Cardiac muscle cell (in vitro differentiated cells and primary cell): ENCODE data around the gene GOLGA1. TPM values are rescaled to one million over a fixed set of nuclear protein-coding genes. Genes with fewer than 3 reads are reported as not detected.
A peak's percentile ranks its signal among the peaks of the same experiment; 100 is the strongest.

ENCODE experiments used
- DNase-seq, 2 donors: peaks; one replicate each; pipeline versions ENCODE4 v3.0.0 to v3.0.0-alpha.2; 2010 to 2017; ENCODE audit warnings: low read depth in 1 of 2, low spot score in 1 of 2
- H3K27ac ChIP-seq: fragments of 200-600 bp; sonication (generic); 2 replicates; pipeline ENCODE4 v1.5.1; 2016
- H3K27me3 ChIP-seq: fragments of 200-600 bp; sonication (generic); 2 replicates; pipeline ENCODE4 v1.6.0; 2016; ENCODE audit warnings: control low read depth
- H3K36me3 ChIP-seq: fragments of 200-600 bp; sonication (generic); 2 replicates; pipeline ENCODE4 v1.5.1; 2016; ENCODE audit warnings: control low read depth
- H3K4me1 ChIP-seq: fragments of 200-600 bp; sonication (generic); 2 replicates; pipeline ENCODE4 v1.8.1; 2017; ENCODE audit warnings: low read depth, mild to moderate bottlenecking, mixed run types
- H3K4me3 ChIP-seq: fragments of 200-600 bp; sonication (generic); 2 replicates; pipeline ENCODE4 v1.5.1; 2016; ENCODE audit warnings: mild to moderate bottlenecking
- H3K9me3 ChIP-seq: fragments of 200-600 bp; sonication (generic); 2 replicates; pipeline ENCODE4 v1.5.1; 2017; ENCODE audit warnings: low read depth, mild to moderate bottlenecking, control low read depth
- polyA plus RNA-seq: library from polyadenylated mRNA; unstranded; fragments of >200 nt; fragmentation: Nextera tagmentation; extraction: Ambion mirVana; gene quantifications from 2 replicates; pipeline ENCODE4 v1.2.1, GENCODE V29; 2016
- total RNA-seq: library from RNA; depleted of rRNA; stranded (reverse); fragments of >200 nt; gene quantifications from 2 replicates; pipeline ENCODE4 v1.2.3, GENCODE V29; 2016
- TF ChIP-seq, protein P1 (sequence below): IDR thresholded peaks from 2 replicates; pipeline ENCODE4 v1.5.1; 2012; ENCODE audit warnings: low read depth, mild to moderate bottlenecking, low read length

The GOLGA1 gene
- total and polyA plus RNA-seq, 2 experiments from 2014 or later: 15.0 to 21.1 TPM

DNA sequence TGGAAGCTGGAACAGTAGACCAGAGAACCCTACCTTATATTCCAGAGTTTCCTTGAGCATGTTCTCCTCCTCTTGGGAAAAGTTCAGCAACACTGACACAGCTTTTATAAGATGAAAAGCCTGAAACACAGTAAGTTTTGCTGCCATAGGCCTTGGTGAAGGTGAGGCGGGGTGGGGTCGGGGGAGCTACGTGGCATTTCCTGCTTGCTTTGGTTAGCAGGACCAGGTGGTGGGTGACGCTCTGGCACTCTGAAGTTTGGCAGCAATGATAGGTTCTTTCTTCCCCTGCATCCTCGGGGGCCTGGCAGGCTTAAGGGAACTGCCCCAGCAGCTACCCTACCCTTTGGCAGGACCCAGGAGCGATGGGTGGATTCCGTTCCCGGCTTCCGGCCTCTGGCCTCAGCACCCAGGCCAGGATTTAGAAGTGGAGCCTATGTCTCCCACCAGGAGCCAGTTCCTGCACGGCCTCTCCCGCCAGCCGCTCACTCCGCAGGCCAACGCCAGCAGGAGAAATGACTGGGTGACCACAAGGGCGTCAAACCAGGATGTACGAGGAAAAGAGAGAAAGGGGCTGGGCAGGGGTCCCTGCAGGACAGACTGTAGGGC lies 59.6 kb downstream of the GOLGA1 start:
- Histone ChIP-seq H3K27ac (no peak overlapping the region), H3K9me3 (no peaks in the 10 kb centered on the region), H3K27me3 (no peaks in the 10 kb centered on the region), H3K4me1 (no peaks in the 10 kb centered on the region), H3K36me3 (peaks cover 36% of the 10 kb centered on the region), H3K4me3 (no peak overlapping the region)
- TF ChIP-seq, protein P1, sequence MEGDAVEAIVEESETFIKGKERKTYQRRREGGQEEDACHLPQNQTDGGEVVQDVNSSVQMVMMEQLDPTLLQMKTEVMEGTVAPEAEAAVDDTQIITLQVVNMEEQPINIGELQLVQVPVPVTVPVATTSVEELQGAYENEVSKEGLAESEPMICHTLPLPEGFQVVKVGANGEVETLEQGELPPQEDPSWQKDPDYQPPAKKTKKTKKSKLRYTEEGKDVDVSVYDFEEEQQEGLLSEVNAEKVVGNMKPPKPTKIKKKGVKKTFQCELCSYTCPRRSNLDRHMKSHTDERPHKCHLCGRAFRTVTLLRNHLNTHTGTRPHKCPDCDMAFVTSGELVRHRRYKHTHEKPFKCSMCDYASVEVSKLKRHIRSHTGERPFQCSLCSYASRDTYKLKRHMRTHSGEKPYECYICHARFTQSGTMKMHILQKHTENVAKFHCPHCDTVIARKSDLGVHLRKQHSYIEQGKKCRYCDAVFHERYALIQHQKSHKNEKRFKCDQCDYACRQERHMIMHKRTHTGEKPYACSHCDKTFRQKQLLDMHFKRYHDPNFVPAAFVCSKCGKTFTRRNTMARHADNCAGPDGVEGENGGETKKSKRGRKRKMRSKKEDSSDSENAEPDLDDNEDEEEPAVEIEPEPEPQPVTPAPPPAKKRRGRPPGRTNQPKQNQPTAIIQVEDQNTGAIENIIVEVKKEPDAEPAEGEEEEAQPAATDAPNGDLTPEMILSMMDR: no peak
- DNase-seq: no peak

DNA sequence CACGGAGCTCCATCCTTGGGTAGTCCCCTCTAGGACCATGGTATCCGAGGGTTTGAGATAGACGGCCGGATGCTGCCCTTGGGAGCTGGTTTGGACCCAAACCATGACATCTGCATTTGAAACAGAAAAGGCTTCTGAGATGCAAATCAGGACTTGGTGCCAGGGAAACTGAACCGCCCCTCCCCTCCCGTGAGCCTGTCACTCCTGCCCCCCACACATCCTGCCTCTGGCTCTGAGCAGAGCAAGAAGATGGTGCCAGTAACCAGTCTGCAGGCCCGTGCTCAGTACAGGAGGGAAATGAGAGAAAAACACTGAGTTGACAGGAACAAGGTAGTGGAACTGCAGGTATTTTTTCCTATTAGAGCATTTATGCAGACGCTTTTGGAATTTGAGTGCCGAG lies 60.4 kb downstream of the GOLGA1 start:
- Histone ChIP-seq H3K4me1 (no peaks in the 10 kb centered on the region), H3K9me3 (no peaks in the 10 kb centered on the region), H3K4me3 (no peak overlapping the region), H3K27ac (no peak overlapping the region), H3K36me3 (peaks cover 40% of the 10 kb centered on the region), H3K27me3 (no peaks in the 10 kb centered on the region)
- DNase-seq: no peak
- TF ChIP-seq, protein P1: no peak

DNA sequence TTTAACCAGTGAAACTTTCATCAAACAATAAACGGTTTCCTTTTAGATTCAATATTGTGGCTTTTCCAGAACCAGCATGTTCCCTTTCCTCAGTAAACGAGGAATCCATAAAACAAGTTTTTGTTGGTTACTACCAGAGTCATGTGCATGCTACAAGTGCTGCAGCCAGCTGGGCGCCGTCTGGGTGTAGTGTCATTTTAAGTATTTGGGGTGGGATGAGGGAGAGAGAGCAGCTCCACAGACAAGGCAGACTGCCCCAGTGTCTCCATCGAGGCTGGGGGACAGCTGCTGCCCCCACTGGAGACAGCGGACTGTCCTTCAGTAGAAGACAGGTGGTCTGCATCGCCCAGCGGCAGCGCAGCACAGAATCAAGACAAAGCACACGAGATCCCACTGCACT lies 61.7 kb downstream of the GOLGA1 start:
- H3K36me3 ChIP-seq: peaks cover 45% of the 10 kb centered on the region
- TF ChIP-seq, protein P1: no peak
- H3K27me3 ChIP-seq: no peaks in the 10 kb centered on the region
- H3K27ac ChIP-seq: peak overlapping the region; percentile 15
- no peaks in the 10 kb centered on the region for H3K4me1 ChIP-seq
- no peak overlapping the region for H3K4me3 ChIP-seq
- DNase-seq: no peak
- H3K9me3 ChIP-seq: no peaks in the 10 kb centered on the region

DNA sequence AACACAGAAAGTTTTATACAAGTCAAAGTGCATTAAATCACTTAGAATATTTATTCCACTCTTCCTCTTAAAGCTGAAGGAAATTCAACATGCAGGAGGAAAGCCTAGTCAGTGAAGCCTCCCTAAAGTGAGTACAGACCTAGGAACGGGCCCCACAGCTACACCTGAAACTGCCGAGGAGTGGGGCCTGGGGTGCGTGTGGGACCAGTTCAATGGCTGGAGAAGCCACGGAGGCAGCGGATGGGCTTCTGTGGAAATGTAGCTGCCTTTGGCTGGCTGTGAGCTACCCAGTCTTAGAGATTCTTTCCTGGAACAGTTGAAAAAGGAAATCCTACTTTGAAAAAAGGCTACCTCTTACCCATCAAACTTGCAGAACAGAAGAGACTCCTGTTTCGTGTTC lies 62.4 kb downstream of the GOLGA1 start:
- Histone ChIP-seq H3K36me3 (peaks cover 45% of the 10 kb centered on the region), H3K4me3 (no peak overlapping the region), H3K4me1 (no peaks in the 10 kb centered on the region), H3K27me3 (no peaks in the 10 kb centered on the region), H3K27ac (peak overlapping the region; percentile 15), H3K9me3 (no peaks in the 10 kb centered on the region)
- DNase-seq: no peak
- TF ChIP-seq, protein P1: no peak

DNA sequence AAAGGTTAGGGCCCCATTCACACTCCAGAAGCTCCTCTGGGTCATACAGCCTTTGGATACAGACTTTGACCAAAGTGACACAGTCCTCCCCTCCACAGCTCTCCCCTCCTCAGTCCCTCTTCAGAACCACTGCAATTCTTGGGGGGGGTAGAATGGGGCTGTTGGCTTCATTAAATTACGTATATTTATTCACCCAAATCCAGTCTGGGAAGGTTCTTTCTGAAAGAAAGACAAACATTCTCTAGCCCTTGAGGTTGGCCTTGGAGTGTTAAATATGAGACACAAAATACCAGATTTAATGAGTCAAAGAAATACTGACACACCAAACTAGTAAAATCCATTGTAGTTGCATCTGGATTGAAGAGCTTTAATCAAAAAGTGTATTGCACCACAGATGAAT lies 62.9 kb downstream of the GOLGA1 start:
- TF ChIP-seq, protein P1: no peak
- peaks cover 45% of the 10 kb centered on the region for H3K36me3 ChIP-seq
- DNase-seq: no peak
- H3K4me3 ChIP-seq: no peak overlapping the region
- H3K27me3 ChIP-seq: no peaks in the 10 kb centered on the region
- no peaks in the 10 kb centered on the region for H3K9me3 ChIP-seq
- peak overlapping the region; percentile 15 for H3K27ac ChIP-seq
- H3K4me1 ChIP-seq: no peaks in the 10 kb centered on the region
